Measurements from ENCODE around the gene RBM47.
A peak's percentile ranks its signal among the peaks of the same experiment; 100 is the strongest.

RBM47 gene

GRCh38 chr4:40479378-40479777 lies 150.3 kb downstream of the RBM47 start:
- TF ChIP-seq CTCF (IDR thresholded peaks at IDR 0.05; ENCODE audit: insufficient read depth, low read depth, low read length, missing control alignments), result no peak
- no peak for DNase-seq (ENCODE audit: low read depth)
- no peak overlapping the region for H3K4me3 ChIP-seq (ENCODE audit: low read depth, low read length)

DNA sequence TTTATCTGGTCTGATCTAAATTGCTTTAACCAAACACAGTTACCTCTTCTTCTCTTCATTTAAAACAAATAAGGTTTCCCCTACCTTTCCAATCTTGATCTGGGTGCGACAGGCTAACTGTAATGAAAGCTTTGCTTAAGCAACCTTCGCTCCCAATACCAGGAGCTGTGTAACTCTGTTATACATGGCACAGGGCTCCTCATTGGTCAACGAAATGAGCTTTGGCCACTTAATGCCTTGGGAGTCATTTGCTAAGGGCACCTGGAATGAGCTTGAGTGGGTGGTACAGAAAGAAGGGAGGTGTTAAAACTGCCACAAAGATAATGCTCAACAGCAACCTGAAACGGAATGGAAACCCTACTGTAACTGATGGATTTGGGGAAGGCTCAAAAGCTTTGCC lies 154.1 kb downstream of the RBM47 start:
- no peak for DNase-seq (ENCODE audit: low read depth)
- no peak overlapping the region for H3K4me3 ChIP-seq (ENCODE audit: low read depth, low read length)
- TF ChIP-seq CTCF (IDR thresholded peaks at IDR 0.05; ENCODE audit: insufficient read depth, low read depth, low read length, missing control alignments), result no peak

GRCh38 chr4:40473578-40474388 lies 155.9 kb downstream of the RBM47 start:
- TF ChIP-seq CTCF (IDR thresholded peaks at IDR 0.05; ENCODE audit: insufficient read depth, low read depth, low read length, missing control alignments), result no peak
- no peak for DNase-seq (ENCODE audit: low read depth)

GRCh38 chr4:40471923-40472322 lies 157.7 kb downstream of the RBM47 start:
- H3K4me3 ChIP-seq (ENCODE audit: low read depth, low read length), result no peak overlapping the region
- no peak for DNase-seq (ENCODE audit: low read depth)
- TF ChIP-seq CTCF (IDR thresholded peaks at IDR 0.05; ENCODE audit: insufficient read depth, low read depth, low read length, missing control alignments), result no peak

More at GRCh38 chr4:40473578-40474388, 155.9 kb downstream of the RBM47 start:
- H3K4me3 ChIP-seq (ENCODE audit: low read depth, low read length), result no peak overlapping the region

DNA sequence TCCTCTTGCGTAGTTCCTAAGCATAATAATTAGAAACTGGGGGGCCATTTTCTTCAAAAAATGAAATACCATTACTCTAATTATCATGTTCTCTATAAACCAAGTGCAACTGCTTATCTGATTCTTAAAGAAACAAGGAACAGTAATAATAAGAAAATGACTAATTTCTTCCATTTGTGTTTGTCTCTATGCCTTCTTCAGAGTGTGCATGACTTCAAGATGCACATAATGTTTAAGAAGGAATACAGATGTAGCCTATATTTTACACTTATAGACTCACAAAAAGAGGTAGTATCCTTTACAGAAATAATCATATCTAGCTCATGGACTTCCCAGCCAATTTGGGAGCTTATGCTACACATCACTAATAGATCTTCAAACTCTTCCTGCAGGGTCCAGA lies 162.9 kb downstream of the RBM47 start:
- H3K4me3 ChIP-seq (ENCODE audit: low read depth, low read length), result no peak overlapping the region
- no peak for DNase-seq (ENCODE audit: low read depth)
- TF ChIP-seq CTCF (IDR thresholded peaks at IDR 0.05; ENCODE audit: insufficient read depth, low read depth, low read length, missing control alignments), result no peak

GRCh38 chr4:40462326-40462725 lies 167.3 kb downstream of the RBM47 start:
- H3K4me3 ChIP-seq (ENCODE audit: low read depth, low read length), result no peak overlapping the region
- TF ChIP-seq CTCF (IDR thresholded peaks at IDR 0.05; ENCODE audit: insufficient read depth, low read depth, low read length, missing control alignments), result no peak
- peak; percentile 84 for DNase-seq (ENCODE audit: low read depth)

GRCh38 chr4:40461879-40462278 lies 167.8 kb downstream of the RBM47 start:
- H3K4me3 ChIP-seq (ENCODE audit: low read depth, low read length), result no peak overlapping the region
- no peak for TF ChIP-seq CTCF (IDR thresholded peaks at IDR 0.05; ENCODE audit: insufficient read depth, low read depth, low read length, missing control alignments)
- no peak for DNase-seq (ENCODE audit: low read depth)
